Uterine smooth muscle cell (primary cell): Measurements from ENCODE around the gene ZNF518B. TPM values are rescaled to one million over a fixed set of nuclear protein-coding genes. Genes with fewer than 3 reads are reported as not detected.

ENCODE experiments used
- total RNA-seq: library from RNA; depleted of rRNA; stranded (reverse); fragments of >200 nt; gene quantifications from 2 replicates; pipeline ENCODE4 v1.2.3, GENCODE V29; 2014

ZNF518B gene
- 38.0 and 40.8 TPM in 2 replicates for total RNA-seq

GRCh38 chr4:10457255-10457801, at the start of gene ZNF518B:
ZNF518B (minus strand) TSS chr4:10457426; CDS start chr4:10446328, 11,098 bp downstream.

Other genes starting within 250 kb of the ZNF518B start
- gene CLNK, start 227.3 kb upstream of the ZNF518B start, total RNA-seq = not detected in 2 replicates